Endodermal cell (in vitro differentiated cells): Measurements from ENCODE around the gene OCA2. TPM values are rescaled to one million over a fixed set of nuclear protein-coding genes. Genes with fewer than 3 reads are reported as not detected.

Experiments used
- DNase-seq: peaks from one replicate; pipeline ENCODE4 v3.0.0-alpha.2; 2017
- H3K27ac ChIP-seq: 2 replicates; pipeline ENCODE4 v1.5.1; 2013; ENCODE audit warnings: mild to moderate bottlenecking, low read depth, low read length, moderate library complexity
- H3K27me3 ChIP-seq: 2 replicates; pipeline ENCODE4 v1.6.1; 2013; ENCODE audit warnings: mild to moderate bottlenecking, low read length, moderate library complexity; ENCODE audit not compliant: insufficient read depth, control insufficient read depth, poor library complexity, severe bottlenecking
- H3K36me3 ChIP-seq: 2 replicates; pipeline ENCODE4 v1.7.0; 2013; ENCODE audit warnings: mild to moderate bottlenecking, low read length, moderate library complexity; ENCODE audit not compliant: control insufficient read depth, insufficient read depth
- H3K4me1 ChIP-seq: one replicate; pipeline ENCODE4 v1.7.0; 2013; ENCODE audit warnings: low read length; ENCODE audit not compliant: control insufficient read depth, insufficient read depth
- H3K4me3 ChIP-seq: 2 replicates; pipeline ENCODE4 v1.5.1; 2013; ENCODE audit warnings: mild to moderate bottlenecking, low read length, moderate library complexity
- H3K9ac ChIP-seq: 2 replicates; pipeline ENCODE4 v1.6.1; 2013; ENCODE audit warnings: mild to moderate bottlenecking, low read length, moderate library complexity; ENCODE audit not compliant: poor library complexity, severe bottlenecking; ENCODE audit errors: extremely low read depth
- H3K9me3 ChIP-seq: 2 replicates; pipeline ENCODE4 v1.6.1; 2013; ENCODE audit warnings: mild to moderate bottlenecking, low read length, moderate library complexity; ENCODE audit not compliant: control insufficient read depth
- H3K27ac Mint-ChIP-seq: 2 replicates; pipeline ENCODE4 v1.8.0; 2020; ENCODE audit warnings: mixed read lengths
- H3K27me3 Mint-ChIP-seq: 2 replicates; pipeline ENCODE4 v1.8.0; 2021; ENCODE audit warnings: mild to moderate bottlenecking, mixed read lengths; ENCODE audit not compliant: insufficient read depth
- H3K36me3 Mint-ChIP-seq: 2 replicates; pipeline ENCODE4 v1.8.0; 2020; ENCODE audit warnings: low read depth, mixed read lengths
- H3K4me1 Mint-ChIP-seq: 2 replicates; pipeline ENCODE4 v1.8.0; 2020; ENCODE audit warnings: mixed read lengths
- H3K4me3 Mint-ChIP-seq: 2 replicates; pipeline ENCODE4 v1.8.0; 2020; ENCODE audit warnings: mild to moderate bottlenecking, moderate library complexity, mixed read lengths
- H3K9me3 Mint-ChIP-seq: 2 replicates; pipeline ENCODE4 v1.8.0; 2020; ENCODE audit warnings: mild to moderate bottlenecking, mixed read lengths
- WGBS, 2 experiments: methylation state at CpG; one replicate each; pipeline versions ENCODE4 v1.1.5 to v1.1.7; 2013; ENCODE audit warnings: missing lambda C conversion rate in 2 of 2, mixed read lengths in 1 of 2; ENCODE audit not compliant: insufficient coverage in 1 of 2, insufficient read length in 1 of 2; 5-methylcytosine and 5-hydroxymethylcytosine counted together
- total RNA-seq, 2 donors: library from RNA; stranded (reverse); fragmentation: NEBNext Ultra II Directional in 1 of 2; extraction: Animal tissue kit (Norgen Biotek cat#: 25700) in 1 of 2; gene quantifications; 2 replicates in 1 of 2; 3 replicates in 1 of 2; pipeline ENCODE4 v1.2.1, GENCODE V29; 2021
- TF ChIP-seq, protein P1 (sequence below): fragments of 200-600 bp; sonication (generic); conservative IDR thresholded peaks from 2 replicates; pipeline ENCODE4 v1.5.0; 2021; ENCODE audit warnings: antibody characterized with exemption, mild to moderate bottlenecking

OCA2 gene
- total RNA-seq, 2 donors from 2014 or later = 0.29 to 0.84 TPM

DNA sequence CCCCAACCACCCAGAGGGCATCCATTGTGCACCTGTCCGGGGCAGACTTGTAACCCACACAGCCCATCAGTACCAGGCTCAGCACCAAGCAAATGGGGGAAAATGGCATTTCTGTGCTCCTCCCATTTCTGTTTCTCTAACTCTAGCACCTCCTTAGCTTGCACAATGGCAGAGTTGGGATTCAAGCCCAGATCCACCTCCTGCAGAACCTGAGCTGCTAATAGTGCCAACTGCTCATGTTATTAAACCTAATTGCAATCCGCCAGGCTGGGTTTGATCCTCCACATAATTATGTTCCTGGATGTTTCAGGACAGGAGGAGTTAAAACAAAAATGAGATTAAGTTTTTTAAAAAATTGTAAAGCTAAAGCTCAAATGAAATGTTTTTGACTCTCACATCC lies 235.0 kb downstream of the OCA2 start:
- no peak for DNase-seq
- Mint-ChIP-seq H3K27ac (no peak overlapping the region), H3K4me3 (no peak overlapping the region), H3K27me3 (no peaks in the 10 kb centered on the region), H3K36me3 (no peaks in the 10 kb centered on the region), H3K4me1 (no peaks in the 10 kb centered on the region), H3K9me3 (peaks cover 20% of the 10 kb centered on the region)
- no peaks in the 10 kb centered on the region for H3K36me3 ChIP-seq
- no peaks in the 10 kb centered on the region for H3K4me1 ChIP-seq
- no peak overlapping the region for H3K4me3 ChIP-seq
- H3K9ac ChIP-seq = no peak overlapping the region
- H3K9me3 ChIP-seq = no peaks in the 10 kb centered on the region
- TF ChIP-seq, protein P1, sequence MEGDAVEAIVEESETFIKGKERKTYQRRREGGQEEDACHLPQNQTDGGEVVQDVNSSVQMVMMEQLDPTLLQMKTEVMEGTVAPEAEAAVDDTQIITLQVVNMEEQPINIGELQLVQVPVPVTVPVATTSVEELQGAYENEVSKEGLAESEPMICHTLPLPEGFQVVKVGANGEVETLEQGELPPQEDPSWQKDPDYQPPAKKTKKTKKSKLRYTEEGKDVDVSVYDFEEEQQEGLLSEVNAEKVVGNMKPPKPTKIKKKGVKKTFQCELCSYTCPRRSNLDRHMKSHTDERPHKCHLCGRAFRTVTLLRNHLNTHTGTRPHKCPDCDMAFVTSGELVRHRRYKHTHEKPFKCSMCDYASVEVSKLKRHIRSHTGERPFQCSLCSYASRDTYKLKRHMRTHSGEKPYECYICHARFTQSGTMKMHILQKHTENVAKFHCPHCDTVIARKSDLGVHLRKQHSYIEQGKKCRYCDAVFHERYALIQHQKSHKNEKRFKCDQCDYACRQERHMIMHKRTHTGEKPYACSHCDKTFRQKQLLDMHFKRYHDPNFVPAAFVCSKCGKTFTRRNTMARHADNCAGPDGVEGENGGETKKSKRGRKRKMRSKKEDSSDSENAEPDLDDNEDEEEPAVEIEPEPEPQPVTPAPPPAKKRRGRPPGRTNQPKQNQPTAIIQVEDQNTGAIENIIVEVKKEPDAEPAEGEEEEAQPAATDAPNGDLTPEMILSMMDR = no peak
- no peak overlapping the region for H3K27ac ChIP-seq
- no peaks in the 10 kb centered on the region for H3K27me3 ChIP-seq
- WGBS, 2 experiments = 88 to 100% methylated on average over 2 of the region's 2 CpGs

DNA sequence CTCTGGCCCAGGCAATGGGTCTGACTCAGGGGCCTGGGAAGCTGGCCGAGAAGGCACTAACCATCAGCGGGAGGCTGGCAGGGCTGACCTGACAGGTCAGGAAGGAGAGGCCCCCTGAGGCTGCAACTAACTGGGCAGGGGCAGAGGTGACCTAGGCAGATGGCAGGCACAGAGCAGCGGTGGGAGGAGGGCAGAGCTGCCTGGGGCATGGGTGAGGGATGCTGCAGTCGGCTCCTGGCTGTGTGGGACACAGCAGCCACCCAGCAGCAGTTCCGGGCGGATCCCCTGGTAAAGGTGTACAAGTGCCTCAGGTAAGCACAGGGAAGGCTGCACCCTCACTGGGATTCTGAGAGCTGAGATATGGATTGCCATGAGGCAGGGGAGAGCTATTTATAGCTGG lies 236.1 kb downstream of the OCA2 start:
- no peaks in the 10 kb centered on the region for H3K4me1 ChIP-seq
- no peaks in the 10 kb centered on the region for H3K27me3 ChIP-seq
- H3K36me3 ChIP-seq = no peaks in the 10 kb centered on the region
- no peak overlapping the region for H3K27ac ChIP-seq
- no peak overlapping the region for H3K4me3 ChIP-seq
- no peaks in the 10 kb centered on the region for H3K9me3 ChIP-seq
- 94 to 95% methylated on average over 3 to 6 of the region's 6 CpGs for WGBS, 2 experiments
- Mint-ChIP-seq H3K4me1 (no peaks in the 10 kb centered on the region), H3K4me3 (no peak overlapping the region), H3K9me3 (peaks cover 20% of the 10 kb centered on the region), H3K27ac (no peak overlapping the region), H3K36me3 (no peaks in the 10 kb centered on the region), H3K27me3 (no peaks in the 10 kb centered on the region)
- H3K9ac ChIP-seq = no peak overlapping the region
- TF ChIP-seq, protein P1 = no peak
- DNase-seq = no peak

DNA sequence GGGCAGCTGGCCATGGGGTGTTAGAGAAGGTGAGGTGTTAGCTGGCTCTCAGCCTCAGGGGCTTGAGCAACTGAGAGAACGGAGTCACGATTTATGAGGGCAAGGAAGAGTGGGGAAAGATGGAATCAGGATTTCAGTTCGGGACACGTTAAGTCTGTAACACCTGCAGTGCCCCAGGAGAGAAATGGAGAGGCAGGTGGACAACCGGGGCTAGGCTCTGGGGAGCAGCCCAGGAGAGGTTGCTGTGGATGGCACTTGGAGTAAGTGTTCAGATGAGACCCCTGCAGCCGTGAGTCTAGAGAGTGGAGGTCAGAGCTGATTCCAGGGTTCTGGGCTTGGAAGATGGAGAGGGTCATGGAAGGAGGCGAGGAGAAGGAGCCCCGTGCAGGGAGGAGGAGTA lies 237.9 kb downstream of the OCA2 start:
- no peaks in the 10 kb centered on the region for H3K36me3 ChIP-seq
- 92 to 100% methylated on average over 5 to 8 of the region's 8 CpGs for whole genome bisulfite sequencing, 2 experiments
- no peak overlapping the region for H3K4me3 ChIP-seq
- no peaks in the 10 kb centered on the region for H3K4me1 Mint-ChIP-seq
- H3K4me3 Mint-ChIP-seq = no peak overlapping the region
- H3K9me3 ChIP-seq = no peaks in the 10 kb centered on the region
- H3K4me1 ChIP-seq = no peaks in the 10 kb centered on the region
- TF ChIP-seq, protein P1 = no peak
- H3K27ac Mint-ChIP-seq = no peak overlapping the region
- no peaks in the 10 kb centered on the region for H3K36me3 Mint-ChIP-seq
- no peaks in the 10 kb centered on the region for H3K27me3 Mint-ChIP-seq
- no peak overlapping the region for H3K9ac ChIP-seq
- peaks cover 24% of the 10 kb centered on the region for H3K9me3 Mint-ChIP-seq
- no peak overlapping the region for H3K27ac ChIP-seq
- no peaks in the 10 kb centered on the region for H3K27me3 ChIP-seq
- DNase-seq = no peak
